Type B pancreatic cell (in vitro differentiated cells): Measurements from ENCODE around the gene PPIC. TPM values are rescaled to one million over a fixed set of nuclear protein-coding genes. Genes with fewer than 3 reads are reported as not detected.

ENCODE experiments used
- DNase-seq: peaks from one replicate; pipeline ENCODE4 v3.0.0; 2021; ENCODE audit warnings: mixed read lengths; ENCODE audit not compliant: unreplicated experiment; ENCODE audit errors: extremely low spot score
- H3K27ac Mint-ChIP-seq: 2 replicates; pipeline ENCODE4 v1.8.0; 2021; ENCODE audit warnings: mild to moderate bottlenecking, mixed read lengths
- H3K27me3 Mint-ChIP-seq: 2 replicates; pipeline ENCODE4 v1.8.0; 2021; ENCODE audit warnings: mixed read lengths
- H3K36me3 Mint-ChIP-seq: 2 replicates; pipeline ENCODE4 v1.8.0; 2021; ENCODE audit warnings: mixed read lengths
- H3K4me1 Mint-ChIP-seq: one replicate; pipeline ENCODE4 v1.8.0; 2021; ENCODE audit warnings: mixed read lengths; ENCODE audit not compliant: unreplicated experiment
- H3K4me3 Mint-ChIP-seq: 2 replicates; pipeline ENCODE4 v1.8.0; 2021; ENCODE audit warnings: mild to moderate bottlenecking, mixed read lengths
- H3K9me3 Mint-ChIP-seq: 2 replicates; pipeline ENCODE4 v1.8.0; 2021; ENCODE audit warnings: mixed read lengths
- CTCF ChIP-seq: fragments of 200-600 bp; sonication (generic); conservative IDR thresholded peaks from 2 replicates; pipeline ENCODE4 v1.5.0; 2021; ENCODE audit warnings: antibody characterized with exemption, mild to moderate bottlenecking
- total RNA-seq: library from RNA; stranded (reverse); gene quantifications from 2 replicates; pipeline ENCODE4 v1.2.1, GENCODE V29; 2021; ENCODE audit warnings: low replicate concordance

PPIC gene
- total RNA-seq, 1 donor from 2014 or later = 23.4 TPM

GRCh38 chr5:123047706-123048105, 11.2 kb upstream of the PPIC start:
- TF ChIP-seq CTCF = no peak
- H3K4me1 Mint-ChIP-seq = no peaks in the 10 kb centered on the region
- no peaks in the 10 kb centered on the region for H3K9me3 Mint-ChIP-seq
- no peak overlapping the region for H3K27ac Mint-ChIP-seq
- H3K4me3 Mint-ChIP-seq = no peak overlapping the region
- no peaks in the 10 kb centered on the region for H3K36me3 Mint-ChIP-seq
- peaks cover 40% of the 10 kb centered on the region for H3K27me3 Mint-ChIP-seq
- DNase-seq = no peak

DNA sequence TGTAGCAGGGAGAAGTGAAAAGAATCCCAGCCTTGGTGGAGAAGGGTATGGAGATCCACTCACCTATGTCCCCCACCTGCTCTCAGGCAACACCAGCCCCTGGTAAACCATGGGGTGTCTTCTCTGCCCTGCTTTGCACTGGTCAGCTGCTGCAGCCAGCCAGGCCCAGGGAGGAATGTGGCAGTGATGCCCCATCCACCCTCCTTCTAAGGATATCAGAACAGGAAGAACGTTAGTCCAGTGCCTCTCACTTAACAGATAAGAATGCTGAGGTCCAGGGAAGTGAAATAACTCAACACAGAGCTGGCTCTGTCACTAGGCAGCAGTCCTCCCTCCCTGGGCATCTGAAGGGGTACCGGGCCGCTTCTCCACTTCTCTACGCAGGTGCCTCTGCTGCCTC, 9.7 kb upstream of the PPIC start:
- peaks cover 38% of the 10 kb centered on the region for H3K27me3 Mint-ChIP-seq
- DNase-seq = no peak
- no peak overlapping the region for H3K27ac Mint-ChIP-seq
- no peaks in the 10 kb centered on the region for H3K9me3 Mint-ChIP-seq
- H3K4me1 Mint-ChIP-seq = no peaks in the 10 kb centered on the region
- no peak for TF ChIP-seq CTCF
- H3K36me3 Mint-ChIP-seq = no peaks in the 10 kb centered on the region
- no peak overlapping the region for H3K4me3 Mint-ChIP-seq

DNA sequence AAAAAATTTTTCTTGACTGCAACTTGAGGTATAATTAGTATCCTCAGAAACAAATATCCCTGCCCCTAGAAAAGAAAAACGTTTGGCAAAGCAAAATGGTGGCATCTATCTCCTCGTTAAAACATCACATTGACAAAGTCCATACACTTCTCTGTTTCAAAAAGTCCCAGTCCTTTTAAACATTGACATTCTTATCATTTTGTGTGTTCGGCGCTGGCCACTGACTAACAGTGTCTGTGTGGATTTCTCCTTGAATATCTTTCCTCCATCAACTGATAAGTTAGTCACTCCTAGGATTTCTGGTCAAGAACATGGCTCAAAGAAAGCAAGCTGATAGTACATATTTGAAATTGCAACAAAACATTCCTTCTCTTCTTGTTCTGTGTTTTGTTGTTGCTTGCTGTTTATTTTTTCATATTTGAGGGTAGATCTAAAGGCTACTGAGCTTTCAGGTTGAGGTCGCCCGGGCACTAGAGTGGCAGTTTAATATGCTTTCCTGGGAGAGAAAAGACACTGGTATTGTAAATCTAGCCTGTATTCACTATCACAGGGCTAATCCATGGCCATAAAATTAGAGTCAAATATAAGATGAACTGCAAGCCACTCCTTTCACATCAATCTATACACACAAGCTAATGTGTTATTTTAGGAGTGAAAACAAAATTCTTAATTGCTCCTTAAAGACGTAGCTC, 8.5 kb upstream of the PPIC start:
- H3K4me1 Mint-ChIP-seq = no peaks in the 10 kb centered on the region
- H3K27ac Mint-ChIP-seq = no peak overlapping the region
- H3K4me3 Mint-ChIP-seq = no peak overlapping the region
- no peak for TF ChIP-seq CTCF
- DNase-seq = no peak
- no peaks in the 10 kb centered on the region for H3K9me3 Mint-ChIP-seq
- H3K27me3 Mint-ChIP-seq = peaks cover 33% of the 10 kb centered on the region
- H3K36me3 Mint-ChIP-seq = no peaks in the 10 kb centered on the region

GRCh38 chr5:123039673-123040072, 3.1 kb upstream of the PPIC start:
- no peak for DNase-seq
- H3K27me3 Mint-ChIP-seq = peaks cover 43% of the 10 kb centered on the region
- peaks cover 5% of the 10 kb centered on the region for H3K4me1 Mint-ChIP-seq
- no peak for TF ChIP-seq CTCF
- peaks cover 2% of the 10 kb centered on the region for H3K36me3 Mint-ChIP-seq
- H3K9me3 Mint-ChIP-seq = no peaks in the 10 kb centered on the region
- no peak overlapping the region for H3K27ac Mint-ChIP-seq
- H3K4me3 Mint-ChIP-seq = no peak overlapping the region

- TF ChIP-seq CTCF = no peak
- H3K4me3 Mint-ChIP-seq = peak overlapping the region; percentile 76
- peak overlapping the region; percentile 13 for H3K27ac Mint-ChIP-seq
- H3K27me3 Mint-ChIP-seq = peaks cover 54% of the 10 kb centered on the region
- peaks cover 6% of the 10 kb centered on the region for H3K36me3 Mint-ChIP-seq
- H3K9me3 Mint-ChIP-seq = no peaks in the 10 kb centered on the region
- H3K4me1 Mint-ChIP-seq = peaks cover 5% of the 10 kb centered on the region
- no peak for DNase-seq
Measured at GRCh38 chr5:123037104-123037418, 536 bp upstream of the PPIC start.
